Cardiac septum (tissue), 1 donor: ENCODE measurements around the gene RSPH3. TPM values are rescaled to one million over a fixed set of nuclear protein-coding genes. Genes with fewer than 3 reads are reported as not detected.
"Not testable (repeated sequence)": the region's sequence is repeated elsewhere in the genome, so short reads cannot be mapped to it uniquely, and the experiment has no call there.

Source experiments
- DNase-seq: peaks from one replicate; pipeline ENCODE4 v3.0.0-alpha.2; 2020; ENCODE audit warnings: low spot score
- intact Hi-C: fragments of 100-400 bp; cut with DNase I; formaldehyde crosslinking; loops from one replicate; pipeline ENCODE4 v1.14.0; 2022
- long read RNA-seq: library from polyadenylated mRNA; unstranded; transcript quantifications from one replicate; pipeline ENCODE4 v2.0.0, GENCODE V29; 2021
- total RNA-seq: library from RNA; stranded (reverse); fragmentation: NEBNext Ultra II Directional; extraction: Animal tissue kit (Norgen Biotek cat#: 25700); gene quantifications from one replicate; pipeline ENCODE4 v1.2.1, GENCODE V29; 2021
- donor health status: DM: no; HTN: no; CAD: no.

The RSPH3 gene
- 8.9 TPM for total RNA-seq
- long read RNA-seq, full-length matches to known transcripts: 7 of 11 reads
- long read RNA-seq, partial matches to known transcripts: 0 of 11 reads
- long read RNA-seq, other reads (novel, unspliced or antisense): 4 of 11 reads

GRCh38 chr6:158999666-159000403, at the start of gene RSPH3:
Gene RSPH3, minus strand, starts transcription at chr6:159000202. Its CDS starts 652 bp downstream, at chr6:158999550.
- intact Hi-C loops: loop anchor here (10.0 kb wide), 1 partner anchor 105 kb away; no protein-coding TSS in a partner anchor
- peak; percentile 98 for DNase-seq

DNA sequence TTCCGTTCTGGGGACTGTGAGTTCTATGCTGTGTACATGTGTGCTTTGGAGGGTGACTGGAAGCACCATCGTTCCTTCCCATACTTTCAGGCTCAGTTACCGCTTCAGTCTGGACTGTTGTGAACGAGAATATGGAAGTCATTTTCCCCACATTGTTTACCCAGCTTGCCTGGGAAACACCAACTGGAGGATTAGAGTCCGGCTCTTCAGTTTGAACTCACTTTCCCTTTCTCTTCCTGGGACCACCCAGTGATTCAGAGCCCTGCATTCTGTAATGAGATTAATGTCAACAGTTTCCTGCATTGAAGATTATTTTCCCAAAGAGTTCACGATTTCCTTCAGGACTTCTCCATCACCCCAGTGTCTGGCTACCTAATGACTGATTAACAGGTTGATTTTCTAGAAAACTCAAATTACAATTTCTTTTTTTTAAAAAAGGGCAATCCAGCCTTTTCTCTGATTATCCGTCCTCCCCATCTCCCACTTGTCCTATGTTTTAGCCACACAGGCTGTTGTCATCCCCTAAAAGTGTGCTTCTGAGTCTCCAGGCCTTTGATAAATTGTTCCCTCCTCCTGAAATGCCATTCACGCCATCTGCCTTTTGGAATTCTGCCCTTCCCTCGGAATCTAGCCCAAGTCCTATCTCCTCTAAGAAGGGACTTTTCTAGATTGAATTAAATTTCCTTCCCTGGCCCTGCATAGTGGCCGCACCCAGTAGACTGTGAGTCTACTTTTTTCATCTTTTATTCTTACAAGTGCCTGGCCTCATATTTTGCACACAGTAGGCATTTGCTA, 48.1 kb upstream of the RSPH3 start:
- intact Hi-C loops: no loop called here
- no peak for DNase-seq

- no peak for DNase-seq
- intact Hi-C loops: no loop called here
Observed at GRCh38 chr6:159045801-159046200, 45.8 kb upstream of the RSPH3 start.

DNA sequence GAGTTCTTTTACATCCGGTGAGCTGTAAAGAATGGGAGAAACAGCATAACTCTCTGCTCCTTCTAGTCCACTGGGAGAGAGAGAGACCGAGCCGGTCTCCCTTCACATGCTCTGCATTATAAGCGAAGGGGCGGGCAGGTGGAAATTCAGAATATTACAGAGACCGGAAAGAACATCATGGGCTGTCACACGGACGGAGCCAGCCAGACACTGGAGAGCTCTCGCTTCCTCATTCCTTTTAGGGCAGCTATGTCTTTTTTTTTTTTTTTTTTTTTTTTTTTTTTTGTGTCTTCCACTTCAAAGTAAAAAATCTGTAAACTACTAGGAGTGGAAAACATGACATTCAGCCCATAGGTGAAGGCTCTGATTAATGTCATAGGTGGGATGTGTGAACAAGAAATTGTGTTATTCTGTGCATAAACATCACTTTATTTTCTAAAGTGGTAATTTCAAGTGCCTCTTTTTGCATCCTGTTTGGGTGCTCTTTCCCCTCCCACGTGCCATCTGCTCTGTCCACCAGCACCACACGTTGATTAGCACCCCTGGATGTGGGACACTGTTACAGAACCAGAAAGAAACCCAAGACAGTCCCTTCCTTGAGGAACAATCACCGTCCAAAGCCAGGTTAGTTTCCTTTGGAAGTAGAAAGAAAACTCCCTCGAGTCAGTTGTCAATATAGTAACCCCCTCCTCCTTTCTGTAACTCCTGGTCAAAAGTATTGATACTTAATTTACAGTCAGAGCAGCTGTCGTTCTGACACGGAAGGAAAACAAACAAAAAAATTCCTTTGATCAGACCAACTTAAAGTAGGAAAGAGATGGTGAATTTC, 45.1 kb upstream of the RSPH3 start, which contains the start of gene TAGAP:
TAGAP (minus strand) TSS at position 93 of the 829 bp plus-strand sequence. CDS start 845 bp downstream, outside the sequence.
- DNase-seq: peak; percentile 93
- intact Hi-C loops: loop anchor here (5.0 kb wide), 1 partner anchor 57 kb away; no protein-coding TSS in a partner anchor

DNA sequence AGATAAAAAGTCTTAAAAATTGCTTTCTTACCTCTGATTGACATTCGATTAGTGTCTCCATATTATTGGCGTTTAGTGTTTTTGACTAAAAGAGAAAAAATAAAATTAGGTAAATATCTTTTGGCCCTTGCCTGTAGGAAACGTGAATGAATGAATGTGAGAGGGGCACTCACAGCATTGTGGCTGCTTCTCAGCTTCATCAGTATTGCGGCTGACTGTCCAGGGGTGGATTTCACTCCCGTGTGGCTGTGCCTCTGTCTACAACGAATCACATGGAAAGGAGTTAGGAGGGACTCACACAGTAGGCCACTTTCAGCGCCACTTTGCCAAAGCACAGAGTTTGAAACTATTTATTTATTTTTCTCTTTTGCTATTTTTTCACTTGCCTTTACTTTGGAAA, 43.9 kb upstream of the RSPH3 start:
- DNase-seq: no peak
- intact Hi-C loops: loop anchor here (5.0 kb wide), 1 partner anchor 58 kb away; no protein-coding TSS in a partner anchor

- intact Hi-C loops: loop anchor here (5.0 kb wide), 1 partner anchor 59 kb away; no protein-coding TSS in a partner anchor
Observed at GRCh38 chr6:159043251-159043650, 43.2 kb upstream of the RSPH3 start.

GRCh38 chr6:159042826-159043181, 42.8 kb upstream of the RSPH3 start:
- DNase-seq: no peak
- intact Hi-C loops: loop anchor here (1.0 to 5.0 kb wide), 2 partner anchors 59 to 91 kb away; no protein-coding TSS in a partner anchor

More at GRCh38 chr6:159043251-159043650, 43.2 kb upstream of the RSPH3 start:
- no peak for DNase-seq

DNA sequence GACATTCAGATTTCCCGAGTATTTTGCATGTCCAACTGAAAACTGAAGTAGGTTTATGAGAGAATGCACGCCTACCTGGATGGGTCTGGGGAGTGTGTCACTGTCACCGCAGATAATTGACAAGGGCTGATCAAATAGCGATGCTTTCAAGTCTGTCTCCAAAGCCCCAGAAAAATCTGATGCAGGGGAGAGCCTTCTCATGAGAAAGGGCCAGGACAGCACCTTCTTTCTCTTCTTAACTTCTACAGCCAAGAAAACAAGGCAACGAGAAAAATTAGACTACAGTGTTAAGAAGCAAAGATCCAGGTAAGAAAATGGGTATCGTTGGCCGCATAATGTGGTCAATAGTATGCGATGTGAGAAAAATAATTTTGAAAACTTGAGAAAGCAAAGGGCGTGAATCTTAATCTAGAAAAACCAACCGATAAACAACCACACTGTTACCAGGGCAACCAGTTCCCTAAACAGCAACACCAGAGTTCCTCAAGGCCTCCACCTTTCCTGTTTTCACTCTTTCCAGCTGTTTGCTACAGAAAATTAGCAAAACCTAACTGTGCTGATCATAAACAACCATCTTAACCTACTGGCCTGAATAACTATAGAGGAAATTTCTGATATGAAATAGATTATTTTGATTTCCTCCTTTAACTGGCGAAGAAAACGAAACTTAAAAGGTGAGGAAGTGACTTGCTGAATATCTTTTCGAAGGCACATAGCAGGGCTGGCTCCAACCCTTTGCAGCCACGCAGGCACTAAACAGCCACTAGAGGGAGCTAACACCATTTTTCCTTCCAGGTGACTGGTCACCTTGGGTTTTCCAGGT, 42.2 kb upstream of the RSPH3 start:
- intact Hi-C loops: loop anchor here (1.0 to 5.0 kb wide), 2 partner anchors 60 to 92 kb away; no protein-coding TSS in a partner anchor
- peak; percentile 84 for DNase-seq

DNA sequence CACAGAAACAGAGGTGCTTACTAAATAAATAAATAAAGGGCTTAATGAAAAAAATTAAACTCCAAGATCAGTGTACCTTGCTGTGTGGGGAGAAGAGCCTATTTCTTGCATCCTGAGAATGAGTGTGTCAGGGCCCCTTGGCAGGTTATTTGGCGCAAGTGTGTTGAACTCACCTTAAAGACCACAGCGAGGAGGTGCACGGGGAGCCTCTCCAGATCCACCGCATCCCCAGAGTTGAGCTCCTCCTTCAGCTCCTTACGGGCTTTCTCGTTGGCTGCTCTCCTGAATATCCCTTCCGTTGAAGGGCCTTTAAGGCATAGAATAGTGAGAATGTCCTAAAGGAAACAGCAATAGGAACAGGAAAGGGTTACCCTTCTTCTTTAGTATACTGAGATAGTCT, 41.2 kb upstream of the RSPH3 start:
- intact Hi-C loops: loop anchor here (5.0 kb wide), 1 partner anchor 61 kb away; no protein-coding TSS in a partner anchor
- DNase-seq: no peak

DNA sequence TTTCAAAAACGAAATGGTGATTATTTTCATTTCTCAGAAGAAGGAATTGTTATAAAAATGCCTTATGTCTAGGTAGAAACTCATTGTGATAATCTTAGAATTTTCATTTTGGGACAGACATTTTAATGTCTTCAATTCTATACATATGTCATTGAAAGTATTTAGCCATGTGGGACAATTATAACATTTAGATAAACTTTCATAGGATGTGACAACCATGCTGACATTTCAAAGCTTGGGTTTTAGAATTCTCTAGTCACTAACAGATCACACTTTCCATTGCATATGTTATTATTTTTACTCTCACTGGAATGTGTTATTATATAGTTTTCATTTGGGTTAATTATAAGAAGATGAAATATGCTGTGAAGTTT, 39.9 kb upstream of the RSPH3 start:
- intact Hi-C loops: loop anchor here (5.0 kb wide), 1 partner anchor 62 kb away; no protein-coding TSS in a partner anchor
- no peak for DNase-seq

DNA sequence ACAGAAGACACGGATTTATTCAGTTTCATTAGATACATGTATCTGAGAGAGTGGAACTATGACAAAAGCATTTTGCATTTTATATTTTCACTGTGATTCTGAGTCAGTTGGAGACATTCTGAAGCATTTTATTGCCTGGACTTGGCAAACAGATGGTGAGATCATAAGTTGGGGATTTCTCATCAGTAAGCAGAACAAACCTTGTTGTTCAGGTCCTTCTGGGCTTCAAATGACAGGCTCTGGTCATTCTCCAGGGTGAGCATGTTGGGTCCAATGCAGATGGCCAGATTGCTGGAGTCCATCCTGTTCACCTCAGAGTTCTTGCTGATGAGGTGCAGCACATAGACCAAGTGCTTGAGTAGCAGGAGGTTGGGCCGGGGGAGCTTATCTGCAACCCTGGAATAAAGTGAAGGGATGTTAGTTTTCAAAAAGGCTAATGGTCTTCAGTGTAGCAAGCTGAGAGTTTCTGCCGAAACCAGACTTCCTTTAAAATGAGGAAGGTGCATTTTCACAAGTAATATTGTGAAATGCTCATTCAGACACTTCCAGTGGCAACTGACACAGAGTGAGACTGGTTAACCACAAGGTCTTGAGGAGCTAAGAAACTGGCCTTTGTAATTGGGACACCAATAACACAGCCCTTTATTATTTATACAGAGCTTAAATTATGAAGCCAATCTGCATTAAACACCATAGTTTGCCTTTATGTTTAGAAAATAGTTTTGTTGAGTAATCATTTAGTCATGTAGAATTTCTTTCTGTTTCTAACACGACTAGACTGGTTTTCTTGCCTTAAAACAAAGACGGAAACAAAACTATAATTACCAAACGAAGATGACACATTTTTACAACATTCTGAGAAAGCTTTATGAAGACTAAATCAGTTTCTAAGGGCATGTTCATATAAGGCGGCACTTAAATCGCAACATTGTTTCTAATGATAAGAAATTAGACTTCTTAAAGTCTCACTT, 39.2 kb upstream of the RSPH3 start:
- intact Hi-C loops: no loop called here
- no peak for DNase-seq

DNA sequence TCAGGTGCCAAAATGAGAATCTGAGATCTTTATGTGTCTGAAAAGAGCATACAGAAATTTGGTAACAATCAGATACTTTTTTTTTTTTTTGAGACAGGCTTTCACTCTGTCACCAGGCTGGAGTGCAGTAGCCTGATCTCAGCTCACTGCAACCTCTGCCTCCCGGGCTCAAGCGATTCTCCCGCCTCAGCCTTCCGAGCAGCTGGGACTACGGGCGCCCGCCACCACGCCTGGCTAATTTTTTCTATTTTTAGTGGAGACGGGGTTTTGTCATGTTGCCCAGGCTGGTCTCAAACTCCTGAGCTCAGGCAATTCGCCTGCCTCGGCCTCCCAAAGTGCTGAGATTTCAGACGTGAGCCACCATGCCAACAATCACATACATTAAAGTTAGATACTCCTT, 38.3 kb upstream of the RSPH3 start:
- intact Hi-C loops, DNase-seq: not testable (repeated sequence)

- intact Hi-C loops: no loop called here
- no peak for DNase-seq
Observed at GRCh38 chr6:159037756-159038290, 37.8 kb upstream of the RSPH3 start.

DNA sequence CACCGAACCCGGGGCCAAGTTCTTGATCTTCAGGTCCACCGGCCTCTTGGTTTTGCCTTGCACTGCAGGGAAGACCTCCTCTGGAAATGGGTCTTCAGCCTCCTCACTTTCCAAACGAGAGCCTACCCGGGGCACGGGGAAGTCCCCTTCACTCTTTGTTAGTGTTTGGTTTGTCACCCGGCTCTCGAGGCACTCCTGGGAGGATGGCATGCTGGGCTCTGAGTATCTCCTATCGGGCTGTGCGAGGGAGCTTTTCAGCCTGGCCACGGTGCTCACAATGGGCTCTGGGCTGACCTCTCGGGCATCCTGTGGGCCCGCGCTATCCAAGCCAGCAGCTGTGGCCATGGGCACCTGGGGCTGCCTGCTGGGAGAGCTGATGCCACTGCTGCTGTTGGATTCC, 36.7 kb upstream of the RSPH3 start:
- intact Hi-C loops: no loop called here
- no peak for DNase-seq

DNA sequence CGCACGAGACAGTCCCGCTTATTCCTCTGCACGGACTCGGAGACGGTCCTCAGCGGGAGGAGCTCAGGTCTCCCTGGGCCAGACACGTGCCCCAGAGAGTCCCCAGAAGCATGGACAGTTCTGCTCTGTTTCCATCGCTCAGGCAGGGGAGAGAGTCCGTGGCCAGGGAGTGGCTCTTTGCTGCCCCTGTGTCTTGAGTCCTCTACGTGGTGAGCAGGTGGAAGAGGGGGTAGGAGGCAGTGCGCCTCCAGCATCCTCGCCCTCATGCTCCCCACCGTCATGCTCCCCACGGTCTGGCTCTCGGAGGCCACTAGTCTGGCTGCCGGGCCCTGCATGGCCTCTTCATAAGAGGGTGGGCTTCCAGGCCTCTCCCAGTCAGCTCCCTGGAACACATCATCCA, 35.9 kb upstream of the RSPH3 start:
- DNase-seq: no peak
- intact Hi-C loops: no loop called here

GRCh38 chr6:159033160-159034049, 33.4 kb upstream of the RSPH3 start:
- intact Hi-C loops: no loop called here
- DNase-seq: no peak
